Erythroblast (primary cell): ENCODE data around the gene PDE4D.

Experiments used
- GATA1 ChIP-seq: IDR thresholded peaks from 2 replicates; pipeline ENCODE4 v1.6.1; 2011; ENCODE audit warnings: low read depth, mild to moderate bottlenecking, control low read depth, low read length, moderate library complexity
- POLR2A ChIP-seq: IDR thresholded peaks from 2 replicates; pipeline ENCODE4 v1.6.1; 2011; ENCODE audit warnings: mild to moderate bottlenecking, low read length

DNA sequence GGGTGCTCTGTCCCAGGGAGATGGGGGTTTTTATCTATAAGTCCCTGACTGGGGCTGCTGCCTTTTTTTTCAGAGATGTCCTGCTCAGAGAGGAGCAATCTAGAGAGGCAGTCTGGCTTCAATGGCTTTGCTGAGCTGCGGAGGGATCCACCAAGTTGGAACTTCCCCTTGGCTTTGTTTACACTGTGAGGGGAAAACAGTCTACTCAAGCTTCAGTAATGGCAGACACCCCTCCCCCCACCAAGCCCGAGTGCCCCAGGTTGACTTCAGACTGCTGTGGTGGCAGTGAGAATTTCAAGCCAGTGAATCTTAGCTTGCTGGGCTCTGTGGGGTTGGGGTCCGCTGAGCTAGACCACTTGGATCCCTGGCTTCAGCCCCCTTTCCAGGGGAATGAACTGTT, 934.8 kb downstream of the PDE4D start:
- no peak for TF ChIP-seq POLR2A
- TF ChIP-seq GATA1 = no peak
